Measurements from ENCODE around the gene INCENP.

INCENP gene

DNA sequence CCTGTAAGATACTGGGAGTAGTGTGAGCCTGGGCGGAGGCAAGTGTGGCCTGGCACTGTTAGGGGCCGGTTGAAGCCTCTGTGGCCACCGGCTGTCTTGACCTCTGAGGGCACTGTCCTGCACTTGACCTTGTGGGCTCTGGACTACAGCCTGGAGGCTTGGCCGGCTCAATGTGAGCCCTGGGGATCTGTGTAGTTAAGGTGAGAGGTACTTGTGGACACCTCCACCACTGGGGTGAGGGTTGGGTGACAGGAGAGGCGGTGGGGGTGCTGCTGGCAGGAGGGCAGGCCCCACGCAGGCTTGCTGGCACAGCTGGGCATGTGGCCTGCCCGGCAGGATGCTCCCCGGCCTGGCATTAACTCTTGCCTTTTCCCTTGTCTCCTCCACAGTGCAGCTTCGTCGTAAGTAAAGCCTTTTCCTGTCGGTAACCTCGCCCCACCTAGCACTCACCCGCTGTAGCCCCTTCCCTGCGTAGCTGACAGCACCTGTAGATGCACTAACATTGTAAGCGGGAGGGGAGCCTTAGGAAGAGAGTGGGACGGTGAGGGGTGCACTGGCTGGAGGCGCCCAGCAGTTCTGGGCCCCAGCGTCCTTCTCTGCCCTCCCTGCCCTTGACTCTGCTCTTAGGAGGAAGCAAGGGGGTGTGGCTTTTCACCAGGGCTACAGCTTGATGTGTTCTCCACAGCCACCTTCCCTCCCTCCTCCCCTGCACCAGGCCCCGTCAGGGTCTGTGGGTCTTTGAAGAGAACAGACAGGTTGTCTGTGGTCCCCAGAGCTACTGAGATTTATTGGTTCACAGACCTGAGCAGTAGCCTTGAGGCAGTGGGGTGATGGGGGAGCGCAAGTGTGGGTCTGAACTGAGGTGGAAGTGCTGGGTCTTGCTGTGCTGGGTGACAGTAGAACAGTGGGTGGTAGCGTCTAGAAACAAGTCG, 17.6 kb downstream of the INCENP start:
- no peak for DNase-seq

DNA sequence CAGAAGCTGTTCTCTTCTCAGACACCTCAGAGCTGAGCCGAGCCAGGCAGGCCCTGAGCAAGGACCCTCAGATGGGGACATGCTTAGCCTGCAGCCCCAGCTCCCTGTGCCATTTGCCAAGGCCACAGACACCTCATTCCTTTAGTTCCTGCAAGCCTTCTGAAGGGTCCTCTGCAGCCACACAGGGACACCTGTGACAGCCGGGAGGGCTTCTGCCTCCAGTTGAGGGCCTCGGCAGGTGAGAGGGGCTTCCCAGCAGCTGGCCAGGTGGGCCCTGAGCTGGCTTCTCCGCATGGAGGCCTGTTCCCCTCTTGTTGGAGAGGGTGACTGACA, 18.2 kb downstream of the INCENP start:
- no peak for DNase-seq

DNA sequence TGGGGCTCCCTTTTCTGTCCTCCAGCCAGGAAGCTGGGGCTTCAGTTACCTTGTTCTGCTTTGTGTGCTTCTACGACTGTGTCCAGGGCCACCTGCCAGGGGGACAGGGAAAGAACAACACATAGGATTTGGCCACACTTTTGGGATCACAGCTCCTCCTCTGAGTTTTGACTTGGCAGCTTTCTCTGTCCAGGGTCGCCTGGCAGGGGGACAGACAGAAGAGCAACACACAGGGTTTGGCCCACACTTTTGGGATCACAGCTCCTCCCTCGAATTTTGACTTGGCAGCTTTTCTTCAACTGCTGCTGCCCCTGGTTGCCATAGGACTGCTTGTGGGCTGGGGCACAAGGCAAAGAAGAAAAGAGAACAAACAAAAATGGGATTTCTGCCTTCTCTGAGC, 19.1 kb downstream of the INCENP start:
- DNase-seq, result no peak

DNA sequence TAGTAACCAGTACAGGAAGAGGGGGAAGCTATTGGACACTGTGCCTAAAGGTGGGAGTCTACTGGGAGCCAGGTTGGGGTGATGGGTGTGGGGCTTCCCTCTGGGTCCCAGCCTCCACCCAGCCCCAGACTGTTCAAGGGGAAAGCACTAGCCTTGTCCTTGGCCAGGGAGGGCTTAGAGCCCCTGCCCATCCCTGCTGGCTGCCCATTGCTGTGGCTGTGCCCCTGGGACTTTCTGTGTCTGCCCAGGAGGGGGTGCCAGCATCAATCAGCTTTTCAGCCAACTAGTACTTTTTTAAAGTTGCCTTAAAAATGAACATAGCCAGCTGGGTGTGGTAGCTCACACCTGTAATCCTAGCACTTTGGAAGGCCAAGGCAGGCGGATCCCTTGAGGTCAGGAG, 19.9 kb downstream of the INCENP start:
- DNase-seq, result no peak

- no peak for DNase-seq
These were observed 20.9 kb downstream of the INCENP start for GRCh38 chr11:62144641-62145255.

DNA sequence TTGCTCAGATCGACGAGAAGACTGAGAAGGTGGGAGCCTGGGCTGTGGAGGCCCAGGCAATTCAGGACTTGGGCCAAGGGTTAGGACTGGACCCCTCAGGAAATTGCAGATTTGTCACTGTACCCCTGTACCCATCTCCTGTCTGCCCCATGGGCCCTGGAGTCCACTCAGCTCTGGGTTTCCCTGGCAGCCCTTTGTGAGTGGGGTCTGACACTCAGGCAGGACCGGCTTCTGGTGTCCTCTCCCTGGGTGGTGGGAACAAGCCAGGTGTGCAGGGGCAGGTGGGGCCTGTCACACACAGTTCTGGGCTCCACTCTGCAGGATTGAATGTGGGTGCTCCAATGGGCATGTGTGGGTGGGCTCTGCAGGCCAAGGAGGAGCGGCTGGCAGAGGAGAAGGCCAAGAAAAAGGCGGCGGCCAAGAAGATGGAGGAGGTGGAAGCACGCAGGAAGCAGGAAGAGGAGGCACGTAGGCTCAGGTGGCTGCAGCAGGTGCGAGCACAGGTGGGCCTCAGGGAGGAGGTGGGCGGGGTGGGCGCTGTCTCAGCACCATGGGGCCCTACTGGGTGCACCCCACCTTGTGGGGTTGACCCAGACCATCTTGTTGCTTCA, 21.6 kb downstream of the INCENP start:
- DNase-seq, result no peak

- DNase-seq, result no peak
These were observed 22.8 kb downstream of the INCENP start for GRCh38 chr11:62146476-62147200.

DNA sequence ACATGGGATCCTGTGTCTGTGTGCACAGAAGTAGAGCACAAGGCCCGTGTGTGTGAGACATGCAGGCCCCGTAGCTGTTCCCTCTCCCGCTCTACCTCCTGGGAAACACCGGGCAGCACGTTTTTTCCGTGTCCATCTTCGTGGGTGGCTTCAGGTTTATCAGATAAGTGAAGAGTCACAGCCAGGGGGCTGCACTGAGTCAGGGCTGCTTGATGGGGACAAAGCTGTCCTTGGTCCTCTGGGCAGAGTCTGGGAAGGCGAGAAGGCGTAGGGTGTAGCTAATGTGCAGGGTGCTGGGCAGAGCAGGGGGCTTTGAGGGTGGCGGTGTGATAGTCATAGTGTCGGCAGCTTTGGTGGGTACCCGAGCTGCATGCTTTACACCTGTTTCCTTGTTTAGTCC, 23.7 kb downstream of the INCENP start:
- DNase-seq, result no peak

DNA sequence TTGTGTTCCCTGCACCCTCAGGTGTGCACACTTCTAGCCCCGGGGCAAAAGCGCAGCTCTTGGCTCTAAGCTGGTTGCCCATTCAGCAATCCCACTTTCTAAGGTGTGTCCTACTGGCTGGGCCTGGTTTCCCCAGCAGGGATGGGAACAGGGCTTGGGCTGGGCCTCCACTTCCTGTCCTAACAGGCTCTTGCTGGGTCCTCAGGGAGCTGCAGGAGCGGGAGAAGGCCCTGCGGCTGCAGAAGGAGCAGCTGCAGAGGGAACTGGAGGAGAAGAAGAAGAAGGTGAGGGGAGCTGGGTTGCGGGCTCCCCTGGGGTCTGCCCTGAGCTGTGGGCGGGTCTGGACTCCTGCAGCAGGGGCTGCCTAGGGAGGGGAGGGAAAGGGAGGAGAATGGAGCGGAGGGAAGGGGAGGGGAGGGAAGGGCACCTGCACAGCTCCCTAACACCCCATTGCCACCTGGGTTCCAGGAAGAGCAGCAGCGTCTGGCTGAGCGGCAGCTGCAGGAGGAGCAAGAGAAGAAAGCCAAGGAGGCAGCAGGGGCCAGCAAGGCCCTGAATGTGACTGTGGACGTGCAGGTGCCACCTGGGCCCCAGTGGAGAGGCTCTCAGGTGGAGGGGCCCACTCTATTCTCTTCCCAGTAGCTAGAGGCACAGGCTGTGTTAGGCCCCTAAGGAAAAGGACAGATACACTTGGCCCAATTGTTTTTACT, 24.6 kb downstream of the INCENP start:
- DNase-seq, result no peak

DNA sequence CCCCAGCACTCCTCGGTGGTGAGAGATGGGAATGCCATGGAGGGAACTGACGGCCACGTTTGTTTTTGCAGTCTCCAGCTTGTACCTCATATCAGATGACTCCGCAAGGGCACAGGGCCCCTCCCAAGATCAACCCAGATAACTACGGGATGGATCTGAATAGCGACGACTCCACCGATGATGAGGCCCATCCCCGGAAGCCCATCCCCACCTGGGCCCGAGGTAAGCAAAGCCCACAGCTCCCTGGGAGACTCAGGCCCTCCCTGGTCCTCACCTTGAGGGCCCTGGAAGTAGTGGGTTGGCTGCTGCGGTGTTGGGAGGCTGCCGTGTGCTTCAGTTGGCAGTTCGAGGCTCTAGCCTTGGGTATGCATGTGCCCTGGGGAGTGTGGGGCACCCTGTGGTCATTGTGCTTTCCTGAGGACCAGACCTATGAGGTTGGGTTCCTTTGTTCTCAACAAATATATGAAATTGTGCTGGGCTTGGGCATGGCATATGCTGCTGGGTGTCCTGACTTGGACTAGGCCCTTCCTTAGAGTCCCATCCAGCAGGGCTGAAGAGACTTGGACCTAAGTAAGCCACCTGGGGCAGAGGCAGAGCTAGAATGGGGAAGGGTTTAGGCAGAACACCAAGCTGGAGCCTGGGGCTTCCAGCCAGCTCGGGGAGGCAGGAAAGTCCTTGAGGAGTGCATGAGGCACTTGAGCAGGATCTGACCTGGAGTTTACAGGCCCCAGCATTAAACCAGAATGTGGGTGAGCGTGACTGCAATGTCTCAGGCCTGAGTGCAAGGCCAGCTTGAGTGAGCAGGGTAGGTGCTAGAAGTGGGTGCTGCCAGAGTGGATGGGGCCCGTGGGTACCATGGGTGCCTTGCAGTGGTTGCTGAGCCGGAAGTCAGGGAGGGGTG, 26.4 kb downstream of the INCENP start:
- no peak for DNase-seq

GRCh38 chr11:62150887-62151736, 27.3 kb downstream of the INCENP start:
- DNase-seq, result no peak

DNA sequence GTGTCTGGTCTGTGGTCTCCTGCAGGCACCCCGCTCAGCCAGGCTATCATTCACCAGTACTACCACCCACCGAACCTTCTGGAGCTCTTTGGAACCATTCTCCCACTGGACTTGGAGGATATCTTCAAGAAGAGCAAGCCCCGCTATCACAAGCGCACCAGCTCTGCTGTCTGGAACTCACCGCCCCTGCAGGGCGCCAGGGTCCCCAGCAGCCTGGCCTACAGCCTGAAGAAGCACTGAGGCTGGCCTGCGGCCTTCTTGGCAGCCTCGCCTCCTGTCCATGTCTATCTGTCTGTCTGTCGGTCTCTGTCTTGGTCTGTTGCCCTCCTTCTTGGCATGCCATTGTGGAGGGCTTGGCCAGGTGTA, 27.9 kb downstream of the INCENP start:
- DNase-seq, result no peak

DNA sequence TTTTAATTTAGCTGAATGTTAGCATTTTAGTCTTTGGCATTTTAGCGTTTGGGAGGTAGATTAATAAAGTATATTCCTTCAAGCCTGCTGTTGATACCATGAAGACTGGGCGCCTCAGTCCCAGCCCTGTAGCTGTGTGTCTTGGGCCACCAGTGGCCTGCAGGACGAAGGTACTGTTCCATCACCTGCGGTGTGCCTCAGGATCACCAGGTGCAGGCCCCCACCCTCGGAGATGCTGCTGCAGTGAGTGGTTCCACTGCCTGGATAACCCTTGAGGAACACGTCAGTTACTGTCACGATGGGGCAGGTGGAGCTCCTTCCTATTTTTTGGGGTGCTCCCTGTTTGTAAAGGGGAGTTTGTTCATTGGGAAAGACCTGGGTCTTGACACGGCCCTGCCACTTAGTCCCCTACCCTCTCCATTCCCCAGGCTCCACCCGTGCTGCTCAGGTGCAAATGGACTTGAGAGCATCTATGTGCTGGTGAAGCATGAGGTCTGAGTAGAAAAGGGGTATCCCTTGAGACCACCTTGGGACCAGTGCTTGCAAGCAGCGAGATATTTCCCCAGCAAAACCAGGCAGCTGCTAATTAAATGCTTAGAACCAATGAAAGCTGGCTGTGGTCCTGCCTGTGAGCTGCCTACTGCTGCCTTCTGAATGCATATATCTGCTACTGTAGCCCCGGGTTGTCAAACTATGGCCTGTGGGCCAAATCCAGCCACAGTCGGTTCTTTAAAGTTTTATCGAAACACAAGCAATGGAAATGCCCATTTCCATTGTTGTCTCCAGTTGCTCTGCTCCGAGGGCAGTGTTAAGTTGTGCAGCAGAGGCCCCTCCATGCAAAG, 28.7 kb downstream of the INCENP start:
- DNase-seq, result no peak

DNA sequence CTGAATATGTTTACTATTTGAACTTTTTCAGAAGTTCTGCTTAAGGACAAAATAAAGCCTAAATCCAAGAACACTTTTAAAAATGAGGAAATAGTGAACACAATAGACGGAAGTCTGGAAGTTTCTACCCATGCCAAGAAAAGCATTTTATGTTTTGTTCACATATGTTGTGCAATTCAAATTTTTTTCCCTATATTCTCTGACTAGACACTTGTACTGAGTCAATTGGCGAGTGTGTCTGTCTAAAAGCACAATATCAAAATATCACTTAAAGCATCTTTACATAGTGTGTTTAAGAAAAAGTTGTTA, 29.2 kb downstream of the INCENP start:
- no peak for DNase-seq

DNA sequence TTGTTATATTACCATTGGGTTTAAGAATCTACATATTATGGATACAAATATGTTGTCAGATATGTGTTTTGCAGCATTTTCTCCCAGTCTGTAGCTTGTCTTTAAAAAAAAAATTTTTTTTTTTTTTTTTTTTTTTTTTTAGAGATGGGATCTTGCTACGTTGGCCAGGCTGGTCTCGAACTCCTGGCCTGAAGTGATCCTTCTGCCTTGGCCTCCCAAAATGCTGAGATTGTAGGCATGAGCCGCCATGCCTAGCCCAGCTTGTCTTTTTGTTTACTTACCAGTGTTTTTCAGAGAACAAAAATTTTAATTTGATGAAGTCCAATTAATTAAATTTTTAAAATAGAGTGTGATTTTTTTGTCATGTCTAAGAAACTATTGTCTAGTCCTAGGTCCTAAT, 29.8 kb downstream of the INCENP start:
- no peak for DNase-seq

GRCh38 chr11:62157603-62158002, 33.8 kb downstream of the INCENP start:
- no peak for DNase-seq

DNA sequence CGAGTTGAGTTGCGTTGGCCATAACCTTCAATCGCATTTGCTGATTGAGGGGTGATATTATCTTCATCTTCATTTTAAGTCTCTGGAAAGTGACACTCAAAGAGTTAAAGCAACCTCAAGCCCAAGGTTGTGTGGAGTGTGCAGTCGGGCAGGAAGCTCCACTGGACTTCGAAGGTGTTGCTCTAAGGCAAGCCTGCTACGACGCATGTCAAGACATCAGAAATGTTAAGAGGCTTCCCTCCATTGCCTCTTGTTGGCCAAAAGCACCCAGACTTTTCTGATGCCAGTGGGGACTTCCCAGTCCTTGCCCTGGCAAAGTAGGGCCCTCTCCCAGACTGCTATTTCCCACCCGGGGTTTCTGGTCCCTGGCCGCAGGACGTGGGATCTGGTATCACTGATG, 42.6 kb downstream of the INCENP start:
- DNase-seq, result no peak

DNA sequence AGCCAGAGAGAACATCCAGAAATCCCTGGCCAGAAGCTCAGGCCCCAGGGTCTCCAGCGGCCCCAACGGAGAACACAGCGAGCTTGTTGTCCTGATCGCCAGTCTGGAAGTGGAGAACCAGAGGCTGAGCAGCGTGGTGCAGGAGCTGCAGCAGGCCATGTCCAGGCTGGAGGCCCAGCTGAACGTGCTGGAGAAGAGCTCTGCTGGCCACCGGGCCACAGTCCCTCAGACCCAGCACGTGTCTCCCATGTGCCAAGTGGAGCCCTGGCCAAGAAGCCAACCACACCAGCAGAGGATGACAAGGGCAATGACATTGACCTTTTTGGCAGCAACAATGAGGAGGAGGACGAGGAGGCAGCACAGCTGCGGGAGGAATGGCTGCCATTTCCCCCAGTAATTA, 45.6 kb downstream of the INCENP start:
- no peak for DNase-seq

GRCh38 chr11:62169935-62170334, 46.1 kb downstream of the INCENP start:
- no peak for DNase-seq

- peak; percentile 44 to 73 (median 58) for DNase-seq
These were observed 47.5 kb downstream of the INCENP start for GRCh38 chr11:62171261-62171723.

All from stimulated activated naive CD4-positive, alpha-beta T cell (primary cell).